Measurements from ENCODE around the gene VPS13D.

VPS13D gene

GRCh38 chr1:12473596-12474362 is 243.9 kb downstream of the VPS13D start:
- Histone ChIP-seq H3K27ac (no peak overlapping the region), H3K36me3 (ENCODE audit: insufficient read depth) (no peaks in the 10 kb centered on the region), H3K4me3 (IDR thresholded peaks at IDR 0.05; ENCODE audit: insufficient read depth, low read depth, low read length) (no peak overlapping the region), H3K27me3 (ENCODE audit: insufficient read depth, low read depth) (no peaks in the 10 kb centered on the region), H2AFZ (ENCODE audit: low read depth) (no peak overlapping the region), H3K79me2 (ENCODE audit: insufficient read depth, low read depth) (no peaks in the 10 kb centered on the region), H3K9ac (no peak overlapping the region), H3K4me2 (no peak overlapping the region), H3K4me1 (ENCODE audit: low read depth, poor library complexity, severe bottlenecking) (no peaks in the 10 kb centered on the region), H4K20me1 (ENCODE audit: insufficient read depth) (no peaks in the 10 kb centered on the region)
- no peak for TF ChIP-seq CTCF (conservative IDR thresholded peaks at IDR 0.05; ENCODE audit: low read depth, low read length)

GRCh38 chr1:12475101-12475500 is 245.3 kb downstream of the VPS13D start:
- no peaks in the 10 kb centered on the region for H3K4me1 ChIP-seq (ENCODE audit: low read depth, poor library complexity, severe bottlenecking)
- H3K79me2 ChIP-seq (ENCODE audit: insufficient read depth, low read depth): no peaks in the 10 kb centered on the region
- H2AFZ ChIP-seq (ENCODE audit: low read depth): no peak overlapping the region
- TF ChIP-seq CTCF (conservative IDR thresholded peaks at IDR 0.05; ENCODE audit: low read depth, low read length): no peak
- no peak overlapping the region for H3K9ac ChIP-seq
- no peaks in the 10 kb centered on the region for H3K36me3 ChIP-seq (ENCODE audit: insufficient read depth)
- no peaks in the 10 kb centered on the region for H4K20me1 ChIP-seq (ENCODE audit: insufficient read depth)
- no peak overlapping the region for H3K4me3 ChIP-seq (IDR thresholded peaks at IDR 0.05; ENCODE audit: insufficient read depth, low read depth, low read length)
- no peak overlapping the region for H3K27ac ChIP-seq
- no peaks in the 10 kb centered on the region for H3K27me3 ChIP-seq (ENCODE audit: insufficient read depth, low read depth)
- H3K4me2 ChIP-seq: no peak overlapping the region

DNA sequence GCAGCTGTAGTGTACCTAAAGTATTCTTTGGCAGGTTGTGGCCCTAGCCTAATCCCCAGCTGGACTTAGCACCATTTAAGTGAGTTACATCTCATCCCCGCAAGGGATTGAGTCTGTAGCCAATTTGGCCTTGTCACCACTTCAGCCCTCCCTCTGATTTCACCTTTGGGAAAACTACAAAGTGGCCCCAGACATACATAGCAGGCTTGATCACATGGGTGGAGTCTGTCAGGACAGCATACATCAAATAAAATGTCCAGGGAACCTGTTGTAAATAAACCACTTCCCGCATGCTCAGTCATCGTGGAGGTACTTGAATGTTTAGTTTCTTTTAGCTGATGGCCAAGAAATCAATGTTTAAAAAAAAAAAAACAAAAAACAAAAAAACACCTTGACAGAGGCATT is 245.7 kb downstream of the VPS13D start:
- Histone ChIP-seq H3K79me2 (ENCODE audit: insufficient read depth, low read depth) (no peaks in the 10 kb centered on the region), H3K9ac (no peak overlapping the region), H3K4me2 (no peak overlapping the region), H3K4me3 (IDR thresholded peaks at IDR 0.05; ENCODE audit: insufficient read depth, low read depth, low read length) (no peak overlapping the region), H3K27me3 (ENCODE audit: insufficient read depth, low read depth) (no peaks in the 10 kb centered on the region), H3K4me1 (ENCODE audit: low read depth, poor library complexity, severe bottlenecking) (no peaks in the 10 kb centered on the region), H2AFZ (ENCODE audit: low read depth) (no peak overlapping the region), H3K27ac (no peak overlapping the region), H3K36me3 (ENCODE audit: insufficient read depth) (no peaks in the 10 kb centered on the region), H4K20me1 (ENCODE audit: insufficient read depth) (no peaks in the 10 kb centered on the region)
- TF ChIP-seq CTCF (conservative IDR thresholded peaks at IDR 0.05; ENCODE audit: low read depth, low read length): no peak

- Histone ChIP-seq H3K36me3 (ENCODE audit: insufficient read depth) (no peaks in the 10 kb centered on the region), H3K4me2 (no peak overlapping the region), H3K27ac (no peak overlapping the region), H3K9ac (no peak overlapping the region), H3K4me1 (ENCODE audit: low read depth, poor library complexity, severe bottlenecking) (no peaks in the 10 kb centered on the region), H2AFZ (ENCODE audit: low read depth) (no peak overlapping the region), H3K79me2 (ENCODE audit: insufficient read depth, low read depth) (no peaks in the 10 kb centered on the region), H3K4me3 (IDR thresholded peaks at IDR 0.05; ENCODE audit: insufficient read depth, low read depth, low read length) (no peak overlapping the region), H3K27me3 (ENCODE audit: insufficient read depth, low read depth) (no peaks in the 10 kb centered on the region), H4K20me1 (ENCODE audit: insufficient read depth) (no peaks in the 10 kb centered on the region)
- TF ChIP-seq CTCF (conservative IDR thresholded peaks at IDR 0.05; ENCODE audit: low read depth, low read length): no peak
These were observed 246.1 kb downstream of the VPS13D start for GRCh38 chr1:12475947-12476346.
